ENCODE results near the gene HOXC5.

Gene HOXC5

GRCh38 chr12:54049108-54049507, 16.3 kb downstream of the HOXC5 start:
- DNase-seq = no peak

- no peak for DNase-seq
Observed at GRCh38 chr12:54050482-54050810, 17.6 kb downstream of the HOXC5 start.

DNA sequence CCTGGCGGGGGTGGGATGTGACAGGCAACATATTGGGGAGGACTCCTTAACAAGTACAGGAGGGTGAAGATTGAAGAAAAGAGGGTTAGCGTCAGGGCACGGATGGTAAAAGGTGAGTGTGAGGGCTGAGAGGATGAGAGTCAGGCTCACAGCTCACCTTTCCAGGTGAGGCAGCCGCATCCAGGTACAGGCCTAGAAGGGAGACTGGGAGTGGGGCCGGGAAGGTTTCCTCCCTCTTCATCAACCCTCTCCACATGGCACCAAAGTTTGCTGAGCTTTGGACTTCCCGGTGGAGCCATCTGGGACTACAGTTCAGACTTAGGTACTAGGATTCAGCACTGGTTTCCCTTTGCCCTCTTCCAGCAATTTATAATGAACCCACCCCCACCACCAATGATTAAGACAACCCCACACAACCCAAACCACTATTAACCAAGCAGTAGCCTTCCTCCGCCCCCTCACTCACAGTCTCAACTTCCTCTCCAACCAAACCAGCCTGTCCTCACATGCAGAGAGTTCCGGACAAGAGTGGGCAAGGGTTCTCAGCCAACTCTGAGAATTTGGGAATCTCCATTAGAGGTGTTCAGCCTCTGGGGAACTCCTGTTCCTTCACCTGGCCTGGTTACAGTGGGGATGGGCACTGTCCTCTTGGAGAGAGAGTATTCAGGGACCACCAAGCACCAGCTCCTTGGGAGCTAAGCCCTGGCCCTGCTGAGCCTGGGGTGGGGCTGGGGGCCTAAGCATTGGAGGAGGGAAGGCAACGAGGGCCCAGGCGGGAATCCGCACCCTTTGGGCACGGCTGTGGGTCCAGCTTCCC, 18.4 kb downstream of the HOXC5 start:
- no peak for DNase-seq

GRCh38 chr12:54051874-54052437, 19.1 kb downstream of the HOXC5 start:
- DNase-seq = no peak

DNA sequence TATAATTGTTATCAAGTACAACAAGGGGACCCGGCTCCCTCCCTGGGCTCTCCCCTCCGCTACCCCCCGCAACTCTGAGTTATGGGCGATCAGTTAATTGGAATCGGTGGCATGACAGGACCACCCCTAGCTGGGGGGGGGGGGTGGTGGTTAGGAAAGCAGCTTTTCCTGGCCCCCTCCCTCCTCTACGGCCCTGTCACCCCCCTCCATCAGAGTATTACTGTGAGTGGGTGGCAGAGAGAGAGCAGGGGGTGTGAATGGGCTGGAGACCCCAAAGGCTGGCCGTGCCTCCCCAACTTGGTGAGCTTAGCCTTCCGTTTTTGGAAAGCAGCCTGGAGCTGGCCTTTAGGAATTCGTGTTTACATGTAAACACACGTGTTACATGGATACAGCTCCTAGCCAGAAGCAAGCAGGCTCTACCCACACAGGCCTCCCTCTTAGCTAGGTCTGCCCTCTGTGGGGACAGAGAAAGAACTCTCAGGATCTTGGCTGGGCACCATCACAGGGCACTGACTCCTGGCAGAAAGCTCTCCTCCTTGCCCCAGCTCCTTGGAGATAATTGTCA, 19.7 kb downstream of the HOXC5 start:
- no peak for DNase-seq

DNA sequence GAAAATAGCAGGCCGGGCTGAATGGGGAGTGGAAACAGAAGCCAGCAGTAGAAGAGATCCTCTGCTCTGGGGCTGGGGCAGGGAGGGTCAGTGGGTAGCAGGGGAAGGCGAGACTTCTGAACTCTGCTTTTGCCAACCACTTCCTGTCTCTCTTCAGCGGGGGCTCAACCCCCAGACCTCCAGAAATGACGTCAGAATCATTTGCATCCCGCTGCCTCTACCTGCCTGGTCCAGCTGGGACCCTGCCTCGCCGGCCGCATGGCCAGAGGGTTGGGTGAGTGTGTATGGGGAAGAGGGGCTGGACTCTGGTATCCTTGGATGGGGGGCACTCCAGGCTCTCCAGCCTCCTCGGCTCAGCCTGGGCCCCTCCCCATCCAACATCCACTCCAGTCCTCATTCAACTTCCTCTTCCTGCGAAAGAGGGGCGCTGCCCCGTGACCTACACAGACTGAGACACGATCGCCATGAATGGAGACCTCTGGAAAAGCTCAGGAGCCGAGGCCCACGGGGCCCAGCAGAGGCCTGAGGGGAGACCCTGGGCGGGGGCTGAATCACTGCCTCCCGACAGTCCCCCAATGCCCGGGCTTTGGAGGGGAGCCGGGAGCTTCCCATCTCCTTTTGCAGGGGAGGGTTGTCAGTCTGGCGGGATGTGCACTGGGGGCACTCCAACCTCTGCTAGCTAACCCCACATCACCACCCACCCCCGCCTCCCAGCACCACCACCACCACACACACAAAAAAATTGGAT, 20.3 kb downstream of the HOXC5 start:
- no peak for DNase-seq

GRCh38 chr12:54053751-54054741, 21.2 kb downstream of the HOXC5 start, which contains the start of gene HOXC4:
HOXC4 (plus strand) TSS chr12:54053835; CDS start chr12:54053923, 88 bp downstream.
- DNase-seq = peak; percentile 26

DNA sequence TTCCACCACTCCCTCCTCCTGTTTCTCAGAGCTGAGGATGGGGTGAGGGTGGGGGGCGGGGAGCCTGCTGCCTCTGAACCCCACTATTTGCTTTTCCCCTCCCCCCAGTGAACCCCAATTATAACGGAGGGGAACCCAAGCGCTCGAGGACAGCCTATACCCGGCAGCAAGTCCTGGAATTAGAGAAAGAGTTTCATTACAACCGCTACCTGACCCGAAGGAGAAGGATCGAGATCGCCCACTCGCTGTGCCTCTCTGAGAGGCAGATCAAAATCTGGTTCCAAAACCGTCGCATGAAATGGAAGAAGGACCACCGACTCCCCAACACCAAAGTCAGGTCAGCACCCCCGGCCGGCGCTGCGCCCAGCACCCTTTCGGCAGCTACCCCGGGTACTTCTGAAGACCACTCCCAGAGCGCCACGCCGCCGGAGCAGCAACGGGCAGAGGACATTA, 21.9 kb downstream of the HOXC5 start:
- DNase-seq = no peak

DNA sequence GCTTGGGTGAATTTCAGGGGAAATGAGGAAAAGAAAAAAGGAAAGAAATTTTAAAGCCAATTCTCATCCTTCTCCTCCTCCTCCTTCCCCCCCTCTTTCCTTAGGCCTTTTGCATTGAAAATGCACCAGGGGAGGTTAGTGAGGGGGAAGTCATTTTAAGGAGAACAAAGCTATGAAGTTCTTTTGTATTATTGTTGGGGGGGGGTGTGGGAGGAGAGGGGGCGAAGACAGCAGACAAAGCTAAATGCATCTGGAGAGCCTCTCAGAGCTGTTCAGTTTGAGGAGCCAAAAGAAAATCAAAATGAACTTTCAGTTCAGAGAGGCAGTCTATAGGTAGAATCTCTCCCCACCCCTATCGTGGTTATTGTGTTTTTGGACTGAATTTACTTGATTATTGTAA, 22.7 kb downstream of the HOXC5 start:
- DNase-seq = no peak

DNA sequence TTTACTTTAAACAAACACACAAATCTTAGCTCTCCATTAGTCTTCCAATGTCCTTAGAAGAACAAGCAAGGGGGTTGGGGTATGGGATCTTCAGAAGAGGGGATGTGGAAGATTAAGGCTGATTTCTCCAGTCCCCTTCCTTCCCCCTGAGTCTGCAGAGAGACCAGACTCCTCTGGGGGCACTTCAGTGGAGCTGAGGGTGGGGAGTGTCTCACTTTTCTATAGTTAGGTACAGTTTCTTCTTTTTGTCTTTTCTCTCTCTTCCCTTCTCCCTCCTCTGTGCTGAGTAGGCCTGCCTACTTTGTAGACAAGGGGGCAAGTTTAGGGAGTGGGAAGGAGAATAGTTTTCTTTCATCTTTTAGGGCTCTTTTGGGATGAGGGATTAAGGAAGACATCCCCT, 23.3 kb downstream of the HOXC5 start:
- DNase-seq = no peak

DNA sequence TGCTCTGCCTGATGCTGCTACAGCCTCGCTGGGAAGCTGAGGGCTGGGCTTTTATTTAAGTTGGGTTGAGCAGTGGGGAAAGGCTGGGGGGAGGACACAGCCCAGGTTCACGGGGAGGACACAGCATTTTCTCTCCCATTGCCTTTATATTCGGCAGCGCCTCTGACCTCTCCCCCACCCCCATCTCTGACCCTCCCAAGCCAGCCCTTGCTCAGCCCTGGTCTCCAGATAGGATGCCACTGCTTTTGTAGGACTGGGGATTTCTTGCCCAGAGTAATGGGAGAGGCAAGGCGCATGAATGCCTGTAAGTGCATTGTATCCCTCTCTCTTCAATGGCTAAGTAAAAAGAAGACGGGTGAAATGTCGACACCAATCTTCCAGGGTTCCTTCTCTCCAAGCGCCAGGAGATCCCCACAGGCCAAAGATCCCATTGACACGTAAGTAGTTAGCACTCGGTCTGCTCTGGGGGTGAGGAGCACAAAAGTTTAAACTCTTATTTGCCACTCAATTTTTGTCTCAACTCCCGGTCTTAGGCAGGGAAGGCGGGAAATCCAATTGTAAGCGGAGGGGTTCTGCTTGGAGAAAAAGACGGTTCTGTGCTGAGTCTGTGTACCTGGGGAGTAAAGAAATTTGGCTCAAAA, 25.4 kb downstream of the HOXC5 start:
- no peak for DNase-seq

DNA sequence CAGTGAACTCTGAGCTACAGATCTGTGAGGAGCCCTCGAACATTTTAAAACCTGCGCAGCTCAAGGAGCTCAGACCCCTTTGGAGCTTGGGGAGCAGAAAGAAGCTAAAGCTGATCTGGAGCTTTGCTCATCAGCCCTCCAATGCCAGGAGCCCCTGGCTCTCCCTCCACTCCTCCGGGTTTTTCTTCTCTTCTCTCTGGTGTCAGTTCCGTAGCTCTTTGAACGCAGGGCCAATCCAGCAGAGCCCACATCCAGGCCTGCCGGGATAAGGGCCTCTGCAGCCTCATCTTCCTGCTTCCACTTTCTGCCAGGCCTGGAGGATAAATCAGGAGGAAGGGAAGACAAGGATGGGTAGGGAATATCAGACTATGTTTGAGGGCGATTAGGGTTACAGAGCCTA, 26.8 kb downstream of the HOXC5 start:
- no peak for DNase-seq

DNA sequence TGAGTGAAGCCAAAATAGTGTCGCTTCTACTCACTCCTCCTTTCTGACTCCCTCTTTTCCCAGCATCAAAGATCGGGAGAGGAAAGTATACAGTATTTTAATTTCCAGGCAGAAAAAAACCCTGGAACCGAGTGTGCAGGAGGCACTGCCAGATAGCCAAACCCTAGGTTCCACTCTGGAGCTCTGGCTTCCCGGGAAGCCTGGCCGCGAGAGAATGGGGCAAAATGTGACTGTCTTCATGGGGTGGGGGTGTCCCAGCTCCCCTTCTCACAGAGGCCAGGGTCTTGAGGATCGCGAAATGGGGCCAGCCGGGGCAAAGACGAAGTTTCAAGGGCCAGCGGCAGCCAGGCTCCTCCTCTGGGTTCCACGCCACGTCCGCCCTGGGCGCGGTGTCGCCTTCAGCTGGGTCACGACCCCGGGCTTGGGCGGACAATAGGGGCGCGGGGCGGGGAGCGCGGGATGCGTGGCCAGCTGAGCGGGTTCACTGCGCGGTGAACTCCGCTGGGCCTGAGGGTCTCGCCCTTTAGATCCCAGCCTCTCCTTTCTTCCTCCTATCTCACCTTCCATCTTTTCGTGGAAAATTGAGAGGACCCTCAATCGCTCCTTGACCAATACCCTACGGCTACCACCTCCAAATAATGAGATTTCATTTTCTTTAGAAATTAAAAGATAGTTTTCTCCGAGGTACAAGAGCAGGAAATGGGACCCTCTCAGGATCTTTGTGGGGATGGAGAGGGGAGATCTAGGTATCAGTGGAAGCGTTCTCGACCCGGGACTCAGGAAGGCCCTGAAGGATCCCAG, 27.5 kb downstream of the HOXC5 start:
- no peak for DNase-seq

DNA sequence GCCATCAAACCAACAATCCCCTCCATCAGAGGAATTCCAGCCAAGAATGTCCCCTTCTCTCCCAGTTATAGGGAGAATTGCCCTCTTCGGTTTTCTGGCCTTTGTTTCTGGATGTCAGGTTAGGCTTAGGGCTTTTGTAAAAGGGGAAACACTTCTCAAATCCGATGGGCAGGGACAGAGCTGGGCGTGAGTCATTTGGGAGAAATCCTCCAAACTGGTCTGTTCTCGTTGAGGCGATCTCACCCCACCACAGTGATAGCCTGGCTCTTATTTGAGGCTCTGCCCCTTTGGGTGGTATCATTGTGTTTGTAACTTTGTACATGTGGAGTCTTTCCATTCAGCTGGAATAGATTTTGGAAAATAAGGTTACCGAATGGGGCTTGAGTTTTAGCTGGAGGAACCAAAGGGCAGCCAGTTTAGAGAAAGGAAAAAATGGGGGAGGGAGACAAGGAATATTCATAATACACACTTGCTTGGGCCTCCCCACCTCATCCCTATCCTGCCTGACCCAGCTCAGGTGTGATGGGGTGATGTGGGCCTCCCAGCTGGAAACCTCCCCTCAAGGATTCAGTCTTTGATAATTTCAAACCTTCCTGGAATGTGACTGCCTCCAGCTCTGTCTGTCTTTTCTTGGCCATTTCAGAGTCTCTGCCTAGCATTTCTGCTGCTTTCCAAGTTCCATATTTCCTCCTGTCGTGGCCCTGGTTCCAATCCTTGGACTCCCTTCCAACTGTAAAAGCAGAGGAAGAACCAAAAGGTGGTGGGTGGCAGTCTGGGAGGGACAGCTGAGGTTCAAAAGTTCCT, 28.3 kb downstream of the HOXC5 start:
- DNase-seq = no peak

GRCh38 chr12:54065677-54066076, 32.8 kb downstream of the HOXC5 start:
- DNase-seq = no peak

DNA sequence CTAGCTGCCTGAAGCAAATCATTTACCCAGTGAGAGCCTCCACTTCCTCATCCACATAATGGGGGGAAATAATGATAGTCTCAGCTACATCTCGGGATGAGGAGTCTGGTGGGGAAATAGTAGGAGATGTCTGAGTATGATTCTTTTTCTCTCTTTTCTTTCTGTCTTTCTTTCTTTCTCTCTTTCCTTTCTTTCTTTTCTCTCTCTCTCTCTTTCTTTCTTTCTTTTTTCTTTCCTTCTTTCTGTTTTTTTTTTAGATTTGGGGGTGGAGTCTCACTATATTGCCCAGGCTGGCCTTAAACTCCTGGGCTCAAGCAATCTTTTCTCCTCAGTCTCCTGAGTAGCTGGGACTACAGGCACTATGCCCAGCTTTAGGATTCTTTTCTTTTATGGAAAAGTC, 33.6 kb downstream of the HOXC5 start:
- DNase-seq = no peak

GRCh38 chr12:54068418-54069070, 35.7 kb downstream of the HOXC5 start:
- no peak for DNase-seq

GRCh38 chr12:54071942-54072341, 39.1 kb downstream of the HOXC5 start:
- DNase-seq = no peak

DNA sequence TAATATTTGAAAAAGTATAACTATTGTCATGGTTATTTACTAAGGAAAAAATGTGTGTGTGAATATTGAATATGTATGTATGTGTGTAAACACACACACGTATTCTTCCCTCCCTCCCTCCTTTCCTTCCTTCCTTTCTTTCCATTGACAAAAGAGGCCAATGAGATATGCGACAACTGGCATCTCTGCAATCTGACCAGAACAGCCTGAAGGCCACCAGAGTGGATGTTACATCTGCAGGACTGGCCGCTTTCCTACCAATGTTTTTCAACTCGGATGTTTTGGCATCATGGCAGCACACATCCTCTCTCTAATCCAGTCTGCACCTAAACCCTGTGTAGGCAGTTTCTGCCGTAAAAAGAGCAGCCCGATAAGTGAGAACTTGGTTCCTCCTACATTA, 41.5 kb downstream of the HOXC5 start:
- DNase-seq = no peak

- no peak for DNase-seq
Observed at GRCh38 chr12:54075409-54075808, 42.6 kb downstream of the HOXC5 start.
